Stimulated activated CD4-positive, alpha-beta T cell treated with anti-CD3 and anti-CD28 coated beads, Interleukin-2, amount 100 ng/mL, for 4 hours (primary cell): ENCODE results near the gene CD163L1.
"Not testable (repeated sequence)": the region's sequence is repeated elsewhere in the genome, so short reads cannot be mapped to it uniquely, and the experiment has no call there.

ENCODE experiments used
- DNase-seq: peaks from one replicate; pipeline ENCODE4 v3.0.0-alpha.2; 2020; ENCODE audit warnings: low read depth

CD163L1 gene

GRCh38 chr12:7404275-7404674, 39.7 kb downstream of the CD163L1 start:
- no peak for DNase-seq

DNA sequence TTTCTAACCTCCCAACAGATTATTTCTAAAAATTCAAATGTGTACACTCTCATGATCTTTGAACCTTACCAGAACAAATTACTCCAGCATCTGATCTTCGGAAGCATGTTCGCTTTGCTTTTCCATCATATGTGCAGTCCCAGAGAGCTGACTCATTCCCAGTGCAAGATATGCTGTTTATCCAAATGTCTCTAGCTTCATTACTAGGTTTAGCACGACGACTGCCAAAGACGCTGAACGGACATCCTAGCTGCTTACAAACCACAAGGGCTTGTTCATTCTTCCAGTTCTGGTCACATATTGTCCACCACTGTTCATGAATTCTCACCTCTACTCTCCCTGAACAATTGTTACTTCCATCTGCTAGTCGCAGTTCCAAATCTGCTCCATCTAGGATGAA, 40.5 kb downstream of the CD163L1 start:
- DNase-seq: no peak

- no peak for DNase-seq
Observed at GRCh38 chr12:7399089-7399488, 44.9 kb downstream of the CD163L1 start.

DNA sequence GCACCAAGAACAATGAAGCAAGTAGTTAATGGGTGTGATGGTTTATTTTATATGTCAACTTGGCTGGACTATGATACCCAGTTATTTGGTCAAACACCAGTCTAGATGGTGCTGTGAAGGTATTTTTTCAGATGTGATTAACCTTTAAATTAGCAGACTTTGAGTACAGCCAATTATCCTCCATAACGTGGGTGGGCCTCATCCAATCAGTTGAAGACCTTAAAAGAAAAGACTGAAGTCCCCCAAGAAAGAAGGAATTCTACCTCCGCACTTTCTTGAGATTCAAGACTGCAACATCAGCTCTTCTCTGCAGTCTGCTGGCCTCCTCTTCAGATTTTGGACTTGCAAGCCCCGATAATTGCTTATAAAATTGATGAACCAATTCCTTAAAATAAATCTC, 47.5 kb downstream of the CD163L1 start:
- DNase-seq: no peak

- no peak for DNase-seq
Observed at GRCh38 chr12:7395950-7396349, 48.0 kb downstream of the CD163L1 start.

DNA sequence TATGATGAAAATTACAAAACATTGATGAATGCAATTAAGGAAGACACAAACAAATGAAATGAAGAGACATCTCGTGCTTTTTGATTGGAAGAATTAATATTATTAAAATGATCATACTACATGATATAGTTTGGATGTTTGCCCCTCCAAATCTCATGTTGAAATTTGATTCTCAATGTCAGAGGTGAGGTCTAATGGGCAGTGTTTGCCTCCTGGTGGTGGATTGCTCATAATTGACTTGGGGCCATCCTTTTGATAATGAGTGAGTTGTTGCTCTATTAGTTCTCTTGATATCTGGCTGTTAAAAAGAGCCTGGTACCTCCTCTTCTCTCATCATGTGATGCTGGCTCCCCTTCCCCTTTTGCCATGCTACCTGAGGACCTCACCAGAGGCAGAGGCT, 56.7 kb downstream of the CD163L1 start:
- DNase-seq: no peak

DNA sequence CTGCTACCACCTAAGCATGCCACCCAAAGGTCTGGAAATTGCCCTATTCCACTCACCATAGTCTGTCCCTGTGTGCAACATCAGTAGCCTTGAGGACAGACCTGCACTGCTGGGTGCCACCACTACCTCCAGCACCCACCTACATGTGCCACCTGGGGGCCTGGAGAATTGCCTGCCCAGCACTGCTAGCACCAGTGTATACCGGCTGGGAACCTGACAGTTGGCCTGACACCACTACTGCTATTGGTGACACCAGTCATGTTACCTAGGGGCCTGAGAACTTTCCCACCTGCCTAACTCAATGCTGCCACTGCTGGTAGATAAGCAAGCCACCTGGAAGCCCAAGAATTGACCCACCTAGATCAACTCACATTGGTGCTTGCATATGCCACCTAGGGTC, 60.8 kb downstream of the CD163L1 start:
- DNase-seq: no peak

GRCh38 chr12:7376196-7376595, 67.8 kb downstream of the CD163L1 start:
- DNase-seq: no peak

GRCh38 chr12:7375145-7375543, 68.8 kb downstream of the CD163L1 start:
- DNase-seq: no peak

- DNase-seq: no peak
Observed at GRCh38 chr12:7374423-7375144, 69.4 kb downstream of the CD163L1 start.

- DNase-seq: no peak
Observed at GRCh38 chr12:7373226-7373625, 70.7 kb downstream of the CD163L1 start.

- no peak for DNase-seq
Observed at GRCh38 chr12:7369274-7369729, 74.7 kb downstream of the CD163L1 start.

GRCh38 chr12:7362734-7363133, 81.2 kb downstream of the CD163L1 start:
- DNase-seq: no peak

DNA sequence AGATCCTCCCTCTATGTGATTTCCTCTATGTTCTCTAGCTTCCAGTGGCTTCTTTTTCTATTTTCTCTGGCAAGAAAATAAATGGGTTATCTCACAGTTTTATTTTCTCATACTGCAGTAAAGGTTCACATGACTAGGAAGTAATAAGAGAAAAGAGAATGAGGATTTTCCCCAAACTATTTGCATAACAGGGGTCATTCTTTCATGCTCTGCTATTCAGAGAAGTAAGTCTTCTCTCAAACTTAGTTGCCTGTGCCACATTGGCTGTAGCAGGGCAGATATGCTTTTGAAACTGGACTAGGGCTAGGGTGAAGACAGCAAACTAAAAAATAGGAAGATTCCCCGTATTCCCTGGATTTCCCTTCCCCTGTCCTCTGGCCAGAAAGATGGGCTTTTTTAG, 82.7 kb downstream of the CD163L1 start:
- no peak for DNase-seq

GRCh38 chr12:7354529-7354928, 89.4 kb downstream of the CD163L1 start:
- no peak for DNase-seq

- no peak for DNase-seq
Observed at GRCh38 chr12:7352661-7353060, 91.3 kb downstream of the CD163L1 start.

DNA sequence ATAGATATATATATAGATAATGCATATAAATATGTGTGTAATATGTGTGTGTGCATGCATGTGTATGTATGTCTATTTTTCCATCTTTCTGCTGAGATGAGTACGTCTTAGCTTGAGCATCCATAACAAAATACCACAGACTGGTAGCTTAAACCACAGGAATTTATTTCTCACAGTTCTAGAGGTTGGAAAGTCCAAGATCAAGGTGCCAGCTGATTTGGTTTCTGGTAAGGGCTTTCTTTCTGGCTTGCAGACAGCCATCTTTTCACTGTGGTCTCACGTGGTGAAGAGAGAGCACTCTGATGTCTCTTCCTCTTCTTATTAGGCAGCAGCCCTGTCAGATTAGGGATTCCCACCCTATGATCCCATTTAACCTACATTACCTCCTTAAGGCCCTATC, 92.8 kb downstream of the CD163L1 start:
- DNase-seq: no peak

DNA sequence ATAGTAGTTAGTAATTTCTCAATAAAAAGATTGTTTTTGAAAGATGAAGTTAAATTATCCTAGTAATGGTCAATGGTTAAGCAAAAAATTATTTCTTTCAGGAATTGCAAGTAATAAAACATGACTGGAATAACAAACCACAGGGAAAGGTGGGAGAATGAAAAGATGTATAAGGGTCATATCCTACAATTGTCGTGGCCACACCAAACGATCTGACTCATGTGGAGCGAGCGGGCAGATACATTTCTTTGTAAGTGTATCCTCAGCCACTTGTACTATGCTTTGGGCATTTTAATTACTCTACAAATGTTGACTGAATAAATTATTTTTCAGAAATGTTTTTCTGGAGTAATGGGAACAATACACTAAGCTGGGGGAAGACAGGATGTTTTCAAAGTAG, 94.5 kb downstream of the CD163L1 start:
- DNase-seq: no peak

GRCh38 chr12:7346551-7347225, 97.3 kb downstream of the CD163L1 start:
- DNase-seq: no peak

DNA sequence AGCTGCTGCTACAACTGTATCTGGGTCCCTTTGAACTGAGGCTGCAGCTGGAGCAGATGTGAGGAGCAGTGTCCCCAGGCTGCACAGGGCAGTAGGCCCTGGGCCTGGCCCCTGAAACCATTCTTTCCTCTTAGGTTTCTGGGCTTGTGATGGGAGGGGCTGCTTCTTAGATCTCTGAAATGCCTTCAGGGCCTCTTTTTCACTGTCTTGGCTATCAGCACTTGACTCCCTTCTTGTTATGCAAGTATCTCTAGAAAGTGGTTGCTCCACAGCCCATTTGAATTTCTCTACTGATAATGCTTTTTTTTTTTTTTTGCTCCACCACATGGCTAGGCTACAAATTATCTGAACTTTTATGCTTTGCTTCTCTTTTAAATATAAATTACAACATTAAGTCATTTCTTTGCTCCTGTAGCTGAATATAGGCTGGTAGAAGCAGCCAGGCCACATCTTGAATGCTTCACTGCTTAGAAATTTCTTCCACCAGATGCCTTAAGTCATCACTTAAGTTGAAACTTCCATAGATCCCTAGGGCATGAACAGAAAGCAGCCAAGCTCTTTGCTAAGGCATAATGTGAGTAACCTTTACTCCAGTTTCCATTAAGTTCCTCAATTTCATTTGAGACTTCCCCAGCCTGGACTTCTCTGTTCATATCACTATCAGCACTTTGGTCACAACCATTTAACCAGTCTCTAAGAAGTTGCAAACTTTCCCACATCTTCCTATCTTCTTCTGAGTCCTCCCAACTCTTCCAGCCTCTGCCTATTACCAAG, 98.9 kb downstream of the CD163L1 start:
- DNase-seq: no peak

- DNase-seq: no peak
Observed at GRCh38 chr12:7339675-7340074, 104.3 kb downstream of the CD163L1 start.

DNA sequence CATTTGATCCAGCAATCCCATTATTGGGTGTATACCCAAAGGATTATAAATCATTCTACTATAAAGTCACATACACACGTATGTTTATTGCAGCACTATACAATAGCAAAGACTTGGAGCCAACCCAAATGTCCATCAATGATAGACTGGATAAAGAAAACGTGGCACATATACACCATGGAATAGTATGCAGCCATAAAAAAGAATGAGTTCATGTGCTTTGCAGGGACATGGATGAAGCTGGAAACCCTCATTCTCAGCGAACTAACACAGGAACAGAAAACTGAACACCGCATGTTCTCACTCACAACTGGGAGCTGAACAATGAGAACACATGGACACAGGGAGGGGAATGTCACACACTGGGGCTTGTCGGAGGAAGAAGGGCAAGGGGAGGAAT, 106.2 kb downstream of the CD163L1 start:
- not testable (repeated sequence) for DNase-seq

- DNase-seq: no peak
Observed at GRCh38 chr12:7327918-7328317, 116.0 kb downstream of the CD163L1 start.
